GM21723 (cell line): Measurements from ENCODE around the gene MIGA2.
"Not testable (repeated sequence)": the region's sequence is repeated elsewhere in the genome, so short reads cannot be mapped to it uniquely, and the experiment has no call there.

Experiments used
- ATAC-seq: cut with Tn5 transposase; IDR thresholded peaks from one replicate; pipeline ENCODE4 v1.9.1; 2021; ENCODE audit warnings: mild to moderate bottlenecking, moderate library complexity; ENCODE audit not compliant: unreplicated experiment

The MIGA2 gene, protein sequence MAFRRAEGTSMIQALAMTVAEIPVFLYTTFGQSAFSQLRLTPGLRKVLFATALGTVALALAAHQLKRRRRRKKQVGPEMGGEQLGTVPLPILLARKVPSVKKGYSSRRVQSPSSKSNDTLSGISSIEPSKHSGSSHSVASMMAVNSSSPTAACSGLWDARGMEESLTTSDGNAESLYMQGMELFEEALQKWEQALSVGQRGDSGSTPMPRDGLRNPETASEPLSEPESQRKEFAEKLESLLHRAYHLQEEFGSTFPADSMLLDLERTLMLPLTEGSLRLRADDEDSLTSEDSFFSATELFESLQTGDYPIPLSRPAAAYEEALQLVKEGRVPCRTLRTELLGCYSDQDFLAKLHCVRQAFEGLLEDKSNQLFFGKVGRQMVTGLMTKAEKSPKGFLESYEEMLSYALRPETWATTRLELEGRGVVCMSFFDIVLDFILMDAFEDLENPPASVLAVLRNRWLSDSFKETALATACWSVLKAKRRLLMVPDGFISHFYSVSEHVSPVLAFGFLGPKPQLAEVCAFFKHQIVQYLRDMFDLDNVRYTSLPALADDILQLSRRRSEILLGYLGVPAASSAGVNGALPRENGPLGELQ

DNA sequence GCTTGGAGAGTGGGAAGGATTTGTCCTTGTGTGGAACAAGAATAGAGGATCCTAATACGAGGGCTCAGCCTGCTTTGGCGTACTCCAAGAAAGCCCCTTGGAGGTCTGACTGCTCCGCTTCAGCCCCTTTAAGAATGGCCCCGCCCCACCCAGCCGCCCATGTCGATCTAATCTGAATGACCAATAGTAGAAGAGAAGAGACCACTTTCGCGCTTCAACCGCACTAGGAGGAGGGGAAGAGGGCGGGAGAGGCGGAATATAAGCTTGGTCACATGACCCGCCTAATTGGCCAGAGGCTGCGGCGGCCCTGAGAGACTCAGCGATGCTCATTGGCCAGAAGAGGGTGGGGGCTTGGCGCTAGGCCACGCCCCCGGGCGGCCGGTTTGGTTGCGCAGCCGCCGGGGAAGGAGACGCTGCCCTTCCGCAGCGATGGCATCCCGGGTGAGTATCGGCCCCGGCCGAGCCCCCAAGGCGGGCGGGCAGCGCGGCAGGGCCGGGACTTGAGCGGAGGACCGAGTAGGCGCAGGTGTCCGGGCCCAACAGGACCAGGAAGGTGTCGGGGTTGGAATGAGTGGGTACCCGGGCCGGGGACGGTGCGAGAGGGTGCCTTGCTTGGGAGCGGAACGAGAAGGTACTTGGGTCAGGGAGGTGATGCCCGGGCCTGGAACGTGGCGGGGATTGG lies at the start of gene MIGA2:
MIGA2 (plus strand) TSS at position 386 of the 682 bp plus-strand sequence. CDS start 3,969 bp downstream, outside the sequence.
- peak; percentile 96 for ATAC-seq

- no peak for ATAC-seq
Observed at GRCh38 chr9:128986671-128987070, 49.8 kb upstream of the MIGA2 start.

GRCh38 chr9:128987805-128988204 lies 48.6 kb upstream of the MIGA2 start:
- no peak for ATAC-seq

GRCh38 chr9:128992995-128993394 lies 43.4 kb upstream of the MIGA2 start:
- no peak for ATAC-seq

DNA sequence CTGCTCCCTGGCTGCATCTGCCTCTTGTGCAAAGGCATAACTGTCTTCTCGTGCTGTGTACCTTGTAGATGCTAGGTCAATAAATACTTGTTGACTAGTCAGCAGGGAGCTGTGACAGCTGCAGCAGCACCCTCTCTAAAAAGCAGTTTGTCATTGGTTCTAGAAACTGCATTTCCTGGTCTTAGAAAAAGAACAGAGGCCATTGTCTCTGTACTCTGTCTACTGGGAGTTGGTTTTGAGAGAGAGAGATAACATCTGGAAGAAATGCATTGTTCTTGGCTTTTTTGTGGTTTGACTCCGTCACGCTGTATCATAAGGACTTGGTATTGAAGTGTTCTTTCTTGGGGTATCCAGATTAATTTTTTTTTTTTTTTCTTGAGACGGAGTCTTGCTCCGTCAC lies 40.6 kb upstream of the MIGA2 start:
- no peak for ATAC-seq

DNA sequence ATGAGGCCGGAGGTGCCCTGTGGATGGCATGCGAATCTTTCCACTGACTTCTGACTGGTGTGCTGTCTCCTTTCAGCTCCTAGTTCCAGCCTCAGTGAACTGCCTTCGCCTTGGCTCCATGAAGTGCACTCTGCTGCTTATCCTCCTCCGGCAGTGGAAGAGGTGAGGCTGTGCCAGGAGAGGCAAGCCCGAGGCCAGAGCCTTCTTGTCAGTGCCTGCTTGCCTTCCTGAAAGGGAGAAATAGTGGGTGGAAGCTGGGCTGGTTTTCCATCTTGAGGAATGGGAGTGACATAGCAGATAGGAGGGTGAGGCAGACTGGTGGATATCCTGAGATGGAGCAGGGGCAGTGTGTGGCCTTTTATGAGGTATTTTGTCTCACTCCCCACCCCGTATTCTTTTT lies 38.0 kb upstream of the MIGA2 start:
- ATAC-seq: no peak

DNA sequence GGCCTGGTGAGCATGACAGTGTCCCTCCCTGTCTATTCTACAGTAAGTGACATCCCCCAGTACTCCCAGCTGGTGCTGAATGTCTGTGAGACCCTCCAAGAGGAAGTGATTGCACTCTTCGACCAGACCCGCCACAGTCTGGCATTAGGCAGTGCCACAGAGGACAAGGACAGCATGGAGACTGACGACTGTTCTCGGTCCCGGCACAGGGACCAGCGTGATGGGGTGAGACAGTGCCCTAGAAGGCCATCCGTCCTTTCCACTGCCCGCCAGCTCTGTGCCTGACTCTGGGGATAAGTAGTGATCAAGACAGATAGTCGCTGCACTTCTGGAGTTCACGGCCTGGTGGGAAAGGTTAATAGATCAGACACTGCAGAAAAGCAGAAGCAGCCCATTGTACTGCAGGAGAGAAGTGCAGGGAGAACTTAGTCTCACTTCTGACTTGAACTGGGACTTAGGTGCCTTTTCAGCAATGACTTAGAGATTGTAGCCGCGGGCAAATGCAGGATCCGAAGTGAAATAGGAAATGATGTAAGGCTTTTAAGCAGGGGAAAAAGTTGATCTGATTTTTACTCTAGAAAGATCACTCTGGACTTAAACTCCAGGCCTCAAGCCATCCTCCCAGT lies 36.7 kb upstream of the MIGA2 start:
- ATAC-seq: no peak

GRCh38 chr9:129001504-129002325 lies 34.7 kb upstream of the MIGA2 start:
- no peak for ATAC-seq

DNA sequence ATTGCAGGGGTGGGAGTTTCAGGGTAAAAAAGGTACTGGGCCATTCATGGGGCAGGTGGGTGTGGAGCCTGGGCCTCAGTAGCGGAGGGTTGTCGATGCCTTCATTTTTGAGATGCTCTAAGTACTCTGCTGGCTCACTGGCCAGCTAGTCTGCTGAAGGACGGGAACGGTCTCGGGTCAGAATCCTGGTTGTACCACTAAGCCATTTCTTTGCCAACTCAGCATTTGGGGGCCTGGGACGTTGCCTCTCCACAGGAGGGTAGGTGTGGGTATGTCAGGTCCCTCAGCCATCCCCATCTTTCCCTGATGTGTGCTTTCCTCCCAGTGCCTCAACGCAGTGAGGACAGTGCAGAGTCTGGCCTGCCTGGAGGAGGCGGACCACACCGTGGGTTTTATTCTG lies 33.4 kb upstream of the MIGA2 start:
- ATAC-seq: no peak

- ATAC-seq: not testable (repeated sequence)
Observed at GRCh38 chr9:129004173-129004572, 32.3 kb upstream of the MIGA2 start.

DNA sequence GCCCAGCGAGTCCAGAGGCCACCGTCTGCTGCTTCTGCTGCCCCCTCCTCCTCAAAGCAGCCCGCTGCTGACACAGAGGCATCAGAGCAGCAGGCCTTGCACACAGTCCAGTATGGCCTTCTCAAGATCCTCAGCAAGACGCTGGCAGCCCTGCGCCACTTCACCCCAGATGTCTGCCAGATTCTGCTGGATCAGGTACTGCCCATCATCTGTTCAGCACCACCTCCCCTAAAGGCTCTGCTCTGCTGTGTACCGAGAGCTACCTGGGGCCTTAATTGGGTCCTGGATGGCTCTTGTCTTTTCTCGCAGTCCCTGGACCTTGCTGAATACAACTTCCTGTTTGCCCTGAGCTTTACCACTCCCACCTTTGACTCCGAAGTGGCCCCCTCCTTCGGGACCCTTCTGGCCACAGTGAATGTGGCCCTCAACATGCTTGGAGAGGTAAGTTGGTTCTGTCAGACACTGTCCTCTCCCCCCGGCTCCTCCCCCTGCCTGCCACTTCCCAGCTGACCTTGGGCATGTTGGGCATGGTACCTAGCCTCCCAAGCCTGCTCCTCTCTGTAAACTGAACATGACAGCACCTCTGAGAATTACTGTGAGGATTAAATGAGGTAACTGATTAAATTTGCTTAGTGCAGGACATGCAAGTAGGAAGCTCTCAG lies 31.0 kb upstream of the MIGA2 start:
- ATAC-seq: no peak

GRCh38 chr9:129006328-129007034 lies 29.9 kb upstream of the MIGA2 start:
- ATAC-seq: no peak

DNA sequence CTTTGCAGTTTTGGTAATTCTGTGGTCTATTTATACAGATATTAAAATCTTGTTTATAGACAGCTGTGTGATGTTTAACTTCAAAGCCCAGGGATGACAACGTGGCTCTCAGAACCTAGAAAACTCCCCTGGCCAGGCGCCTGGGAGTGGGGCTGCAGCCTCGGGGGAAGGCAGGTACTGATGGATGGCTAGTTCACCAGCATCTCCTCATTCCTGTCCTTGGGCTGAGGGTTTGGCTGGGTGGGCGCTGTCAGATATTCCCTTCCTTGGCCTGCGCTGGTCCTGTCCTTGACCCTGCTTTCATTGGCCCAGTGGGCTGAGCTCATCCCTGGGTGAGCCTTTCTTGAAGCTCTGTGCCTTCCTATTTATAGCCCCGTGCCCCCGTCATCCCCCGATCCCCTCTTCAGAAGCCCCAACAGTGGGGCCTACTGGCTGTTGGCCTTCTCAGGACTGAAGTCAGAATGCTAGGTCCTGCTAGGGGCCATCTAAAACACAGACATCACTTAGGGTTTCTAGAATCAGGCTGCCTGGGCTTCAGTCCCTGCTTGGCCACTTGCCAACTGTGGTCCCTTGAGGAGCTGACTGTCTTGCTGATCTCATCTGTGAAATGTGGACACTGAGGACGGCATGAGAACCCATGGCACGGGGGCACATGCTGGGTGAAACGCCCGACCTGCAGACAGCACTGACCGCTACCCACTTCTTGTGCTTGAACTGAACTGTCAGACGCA lies 29.2 kb upstream of the MIGA2 start:
- ATAC-seq: no peak

DNA sequence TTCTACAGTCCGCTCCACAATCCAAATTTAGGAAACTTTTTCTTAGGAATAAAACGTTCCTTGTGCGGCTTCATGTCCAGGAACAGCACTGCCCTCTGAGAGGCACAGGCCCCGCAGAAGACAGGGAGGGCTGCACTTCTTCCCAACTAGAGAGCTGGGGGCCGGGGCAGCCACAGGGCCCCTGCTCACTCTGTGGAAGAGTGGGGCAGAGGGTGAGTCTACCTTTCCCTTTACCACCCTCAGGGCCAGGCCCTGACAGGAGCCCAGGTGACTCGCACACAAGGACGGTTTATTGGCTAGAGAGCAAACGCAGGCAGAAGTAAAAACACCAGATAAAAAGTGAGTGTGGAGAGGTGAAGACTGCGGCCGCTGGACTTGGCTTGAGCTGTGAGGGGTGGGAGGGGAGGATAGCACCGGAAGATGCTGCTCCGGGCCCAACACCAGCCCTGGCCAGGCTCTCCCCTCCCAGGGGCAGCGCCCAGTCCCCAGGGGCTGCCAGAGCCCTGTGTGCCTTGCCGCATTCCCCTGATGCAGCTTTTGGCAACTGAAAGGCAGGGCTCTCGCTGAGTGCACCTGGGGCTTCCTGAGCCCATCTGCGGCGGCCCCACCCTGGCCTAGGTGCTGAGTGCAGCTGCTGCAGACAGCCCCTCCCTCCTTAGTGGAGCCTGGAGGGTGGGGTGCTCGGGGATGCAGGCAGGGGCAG lies 28.5 kb upstream of the MIGA2 start:
- ATAC-seq: no peak

DNA sequence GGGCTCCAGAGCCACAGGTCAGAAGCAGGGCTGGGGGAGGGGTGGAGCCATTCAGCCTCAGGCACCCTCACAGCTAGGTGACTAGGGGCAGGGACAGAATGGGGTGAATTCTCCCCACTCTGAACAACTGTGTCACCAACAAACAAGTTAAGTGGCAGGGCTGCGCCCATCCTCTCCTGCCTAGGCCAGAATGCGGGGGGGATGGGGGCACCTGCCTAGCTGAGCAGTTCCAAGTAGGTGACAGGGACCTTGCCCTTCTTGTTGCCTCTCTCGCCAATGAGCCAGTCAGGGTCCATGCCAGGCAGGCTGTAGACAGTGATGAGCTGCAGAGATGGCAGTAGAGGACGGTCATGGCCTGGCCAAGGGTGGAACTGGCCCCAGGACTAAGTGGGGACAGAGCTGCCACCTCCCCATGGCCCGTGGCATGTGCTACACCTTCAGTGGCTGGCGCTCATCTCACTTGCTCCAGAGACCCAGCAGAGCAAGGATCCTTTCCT lies 27.9 kb upstream of the MIGA2 start:
- no peak for ATAC-seq

DNA sequence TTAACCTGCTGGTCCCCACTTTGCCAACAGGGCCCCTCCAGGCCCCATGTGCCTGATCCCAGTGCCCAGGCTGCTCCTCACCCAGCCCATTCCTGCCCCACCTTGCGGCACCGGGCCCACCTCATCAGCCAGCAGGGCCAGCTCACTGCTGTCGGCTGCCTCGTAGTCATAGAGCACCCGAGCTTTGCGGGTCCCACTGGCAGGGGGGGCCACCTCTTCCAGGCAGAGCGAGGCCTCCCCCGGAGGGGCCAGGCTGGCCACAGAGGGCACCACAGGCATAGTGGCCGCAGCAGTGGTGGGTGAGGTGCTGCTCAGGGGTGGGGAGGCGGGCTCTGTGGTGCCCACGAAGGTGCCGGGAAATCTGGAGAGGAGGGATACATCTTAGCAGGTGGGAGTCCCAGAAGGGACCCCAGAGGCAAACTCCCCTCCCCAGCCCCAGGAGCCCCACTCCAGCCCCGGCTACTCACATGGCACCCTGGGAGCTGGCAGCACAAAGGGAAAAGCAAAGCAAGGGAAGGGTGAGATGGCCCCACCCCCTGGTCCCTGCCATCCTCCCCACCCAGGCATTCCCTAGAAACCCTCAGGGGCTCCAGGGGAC lies 27.3 kb upstream of the MIGA2 start:
- no peak for ATAC-seq

GRCh38 chr9:129009584-129010141 lies 26.8 kb upstream of the MIGA2 start:
- no peak for ATAC-seq
